ENCODE measurements around the gene ZSCAN5A.
A peak's percentile ranks its signal among the peaks of the same experiment; 100 is the strongest.

ZSCAN5A gene, protein sequence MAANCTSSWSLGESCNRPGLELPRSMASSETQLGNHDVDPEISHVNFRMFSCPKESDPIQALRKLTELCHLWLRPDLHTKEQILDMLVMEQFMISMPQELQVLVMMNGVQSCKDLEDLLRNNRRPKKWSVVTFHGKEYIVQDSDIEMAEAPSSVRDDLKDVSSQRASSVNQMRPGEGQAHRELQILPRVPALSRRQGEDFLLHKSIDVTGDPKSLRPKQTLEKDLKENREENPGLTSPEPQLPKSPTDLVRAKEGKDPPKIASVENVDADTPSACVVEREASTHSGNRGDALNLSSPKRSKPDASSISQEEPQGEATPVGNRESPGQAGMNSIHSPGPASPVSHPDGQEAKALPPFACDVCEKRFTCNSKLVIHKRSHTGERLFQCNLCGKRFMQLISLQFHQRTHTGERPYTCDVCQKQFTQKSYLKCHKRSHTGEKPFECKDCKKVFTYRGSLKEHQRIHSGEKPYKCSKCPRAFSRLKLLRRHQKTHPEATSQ

GRCh38 chr19:56314381-56315076 is at the start of gene ZSCAN5A:
Gene ZSCAN5A, minus strand, starts transcription at chr19:56314839. Its CDS starts 89,793 bp downstream, at chr19:56225046.
- peak; percentile 78 for DNase-seq (ENCODE audit: low read depth)
- TF ChIP-seq CTCF (conservative IDR thresholded peaks at IDR 0.05; ENCODE audit: low read depth, low read length): no peak
- H3K4me3 ChIP-seq (ENCODE audit: low read length): peak within 1 kb of the TSS; percentile 73

GRCh38 chr19:56360841-56361240 is 46.2 kb upstream of the ZSCAN5A start:
- TF ChIP-seq CTCF (conservative IDR thresholded peaks at IDR 0.05; ENCODE audit: low read depth, low read length): no peak

DNA sequence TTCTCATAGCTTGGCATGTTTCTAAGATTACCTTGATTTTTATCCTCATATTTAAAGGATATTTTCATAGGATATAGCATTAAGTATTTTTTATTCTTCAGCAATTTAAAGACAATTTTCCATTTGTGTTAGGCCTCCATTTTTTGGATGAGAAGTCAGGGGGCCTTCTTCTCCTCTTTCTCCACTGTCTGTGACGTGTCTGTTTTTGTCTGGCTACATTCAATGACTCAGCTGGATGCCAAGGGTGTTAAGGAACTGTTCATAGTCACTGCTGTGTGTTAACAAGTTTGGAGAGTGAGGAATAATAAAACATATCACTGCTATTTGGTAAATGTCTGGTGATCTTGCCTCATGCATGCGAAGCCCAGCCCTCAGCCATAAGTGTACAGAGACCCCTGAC is 42.3 kb upstream of the ZSCAN5A start:
- no peak for TF ChIP-seq CTCF (conservative IDR thresholded peaks at IDR 0.05; ENCODE audit: low read depth, low read length)
- no peak overlapping the region for H3K4me3 ChIP-seq (ENCODE audit: low read length)
- DNase-seq (ENCODE audit: low read depth): no peak

More at GRCh38 chr19:56360841-56361240, 46.2 kb upstream of the ZSCAN5A start:
- no peak for DNase-seq (ENCODE audit: low read depth)
- no peak overlapping the region for H3K4me3 ChIP-seq (ENCODE audit: low read length)

DNA sequence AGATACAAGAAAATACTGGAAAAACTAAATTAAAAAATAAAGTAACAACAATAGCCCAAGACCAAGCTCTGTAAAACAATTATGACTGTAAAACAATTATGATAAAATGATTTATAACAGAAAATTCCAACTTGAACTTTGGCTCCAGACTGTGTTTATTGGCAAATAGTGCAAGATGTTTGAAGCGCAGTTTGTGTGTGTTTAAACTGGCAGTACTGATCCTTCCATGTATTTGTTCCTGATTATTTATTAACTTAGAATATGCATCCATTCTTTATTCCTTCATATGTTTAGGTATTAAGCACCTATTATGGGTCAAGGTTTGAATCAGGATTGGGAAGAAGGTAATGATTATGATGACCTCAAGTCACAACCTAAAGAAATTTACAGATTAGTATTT is 40.9 kb upstream of the ZSCAN5A start:
- H3K4me3 ChIP-seq (ENCODE audit: low read length): no peak overlapping the region
- DNase-seq (ENCODE audit: low read depth): no peak
- TF ChIP-seq CTCF (conservative IDR thresholded peaks at IDR 0.05; ENCODE audit: low read depth, low read length): no peak

GRCh38 chr19:56351208-56351607 is 36.6 kb upstream of the ZSCAN5A start:
- no peak for TF ChIP-seq CTCF (conservative IDR thresholded peaks at IDR 0.05; ENCODE audit: low read depth, low read length)
- H3K4me3 ChIP-seq (ENCODE audit: low read length): no peak overlapping the region
- no peak for DNase-seq (ENCODE audit: low read depth)

DNA sequence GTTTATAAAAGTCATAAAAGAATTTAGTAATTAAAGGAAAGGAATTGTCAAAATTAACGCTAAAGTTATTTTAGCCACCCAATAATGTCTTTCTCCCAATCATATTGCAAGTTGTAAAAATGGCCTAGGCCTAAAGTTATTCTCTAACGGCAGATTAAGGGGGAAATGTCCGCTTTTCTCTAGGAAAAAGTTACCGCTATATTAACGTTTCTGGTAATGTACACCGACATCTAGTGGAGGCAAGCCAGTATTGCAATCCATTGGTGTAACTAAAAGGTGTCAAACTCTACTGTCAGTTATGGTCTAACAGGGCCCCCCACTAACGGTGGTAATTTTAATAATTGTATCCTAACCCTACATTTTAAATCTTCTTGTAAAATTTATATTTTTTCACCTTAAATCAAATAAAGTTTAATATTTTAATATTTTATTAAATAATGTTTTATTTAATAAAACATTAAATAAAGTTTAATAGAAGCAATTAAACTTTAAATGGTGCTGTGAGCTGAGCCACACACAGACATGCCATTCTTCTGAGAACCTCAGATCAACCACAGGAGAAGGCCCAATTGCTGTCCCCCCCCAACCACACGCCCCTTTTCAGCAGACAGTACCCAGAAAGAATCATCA is 35.9 kb upstream of the ZSCAN5A start:
- TF ChIP-seq CTCF (conservative IDR thresholded peaks at IDR 0.05; ENCODE audit: low read depth, low read length): peak; percentile 90
- peak; percentile 11 for DNase-seq (ENCODE audit: low read depth)

More for the DNA sequence above, 35.9 kb upstream of the ZSCAN5A start:
- H3K4me3 ChIP-seq (ENCODE audit: low read length): no peak overlapping the region

Data from retinal pigment epithelial cell (primary cell).